ENCODE data around the gene MRM3.

- TF ChIP-seq TAF1 (IDR thresholded peaks at IDR 0.05; ENCODE audit: borderline replicate concordance, low read depth, low read length) (no peak), POLR2AphosphoS5 (IDR thresholded peaks at IDR 0.05; ENCODE audit: low read depth, low read length) (no peak)
Measured at GRCh38 chr17:834136-834535, 52.0 kb downstream of the MRM3 start.

Data from GM12892 (cell line).